ENCODE data around the gene ANKS1A. TPM values are rescaled to one million over a fixed set of nuclear protein-coding genes. Genes with fewer than 3 reads are reported as not detected.
"Not testable (repeated sequence)": the region's sequence is repeated elsewhere in the genome, so short reads cannot be mapped to it uniquely, and the experiment has no call there.

Gene ANKS1A
- total and polyA plus RNA-seq, 12 donors: 7.1 to 36.3 (median 29.9) TPM

- no peak overlapping the region for H3K27ac ChIP-seq
- WGBS, 2 donors: 88 to 90% methylated on average over 3 of the region's 3 CpGs
- H3K27me3 ChIP-seq: no peaks in the 10 kb centered on the region
- H3K9me3 ChIP-seq: no peaks in the 10 kb centered on the region
- ATAC-seq (no peak), DNase-seq (no peak)
- no peak overlapping the region for H3K4me3 ChIP-seq
- H3K36me3 ChIP-seq: no peaks in the 10 kb centered on the region
- intact Hi-C loops (cut with DNase I): no loop called here
- H3K4me1 ChIP-seq: no peaks in the 10 kb centered on the region
- no peak for TF ChIP-seq CTCF (IDR thresholded peaks at IDR 0.05)
Observed at GRCh38 chr6:35128496-35128895, 239.4 kb downstream of the ANKS1A start.

- peaks cover 0 to 11% (median 0%) of the 10 kb centered on the region in 7 donors for H3K27me3 ChIP-seq
- 72 to 74% methylated on average over 3 of the region's 4 CpGs for WGBS, 2 donors
- intact Hi-C loops (cut with DNase I): loop anchor here in 3 of 10 donors (10.0 kb wide), 3 partner anchors 71 to 251 kb away; partner anchors contain the start of genes ANKS1A (in 1 of the 3) and TAF11 (in 1 of the 3)
- DNase-seq (no peak), ATAC-seq (no peak)
- H3K4me1 ChIP-seq: peaks cover 0 to 23% (median 9%) of the 10 kb centered on the region in 9 donors
- no peak overlapping the region for H3K4me3 ChIP-seq
- H3K27ac ChIP-seq: no peak overlapping the region
- no peaks in the 10 kb centered on the region for H3K9me3 ChIP-seq
- no peak for TF ChIP-seq CTCF (IDR thresholded peaks at IDR 0.05)
- no peaks in the 10 kb centered on the region for H3K36me3 ChIP-seq
Observed at GRCh38 chr6:35136185-35136584, 247.1 kb downstream of the ANKS1A start.

- intact Hi-C loops (cut with DNase I): loop anchor here in 4 of 10 donors (2.0 to 10.0 kb wide), 4 partner anchors 73 to 253 kb away; partner anchors contain the start of genes ANKS1A (in 1 of the 4) and TAF11 (in 1 of the 4)
- H3K9me3 ChIP-seq, ATAC-seq, DNase-seq, H3K4me3 ChIP-seq, H3K27ac ChIP-seq, H3K36me3 ChIP-seq: not testable (repeated sequence)
- 63 to 77% methylated on average over 3 of the region's 3 CpGs for WGBS, 2 donors
- Histone ChIP-seq H3K27me3 (peaks cover 0 to 15% (median 0%) of the 10 kb centered on the region in 7 donors), H3K4me1 (peaks cover 0 to 26% (median 10%) of the 10 kb centered on the region in 9 donors)
Observed at GRCh38 chr6:35138191-35138590, 249.1 kb downstream of the ANKS1A start.

GRCh38 chr6:35139470-35139869, 250.4 kb downstream of the ANKS1A start:
- Histone ChIP-seq H3K27me3 (peaks cover 0 to 15% (median 0%) of the 10 kb centered on the region in 7 donors), H3K27ac (no peak overlapping the region), H3K36me3 (no peaks in the 10 kb centered on the region), H3K4me3 (no peak overlapping the region), H3K4me1 (peaks cover 0 to 26% (median 10%) of the 10 kb centered on the region in 9 donors), H3K9me3 (no peaks in the 10 kb centered on the region)
- intact Hi-C loops (cut with DNase I): loop anchor here in 4 of 10 donors (2.0 to 10.0 kb wide), 4 partner anchors 75 to 255 kb away; partner anchors contain the start of genes ANKS1A (in 1 of the 4) and TAF11 (in 1 of the 4)
- WGBS, 2 donors: 67 to 76% methylated on average over 2 of the region's 2 CpGs
- DNase-seq: no peak
- no peak for ATAC-seq
- TF ChIP-seq CTCF (IDR thresholded peaks at IDR 0.05): no peak
